GM21390 (cell line): ENCODE measurements around the gene PSMD8.
"Not testable (repeated sequence)": the region's sequence is repeated elsewhere in the genome, so short reads cannot be mapped to it uniquely, and the experiment has no call there.

Experiments used
- ATAC-seq: cut with Tn5 transposase; IDR thresholded peaks from one replicate; pipeline ENCODE4 v1.9.1; 2021; ENCODE audit not compliant: unreplicated experiment

The PSMD8 gene

DNA sequence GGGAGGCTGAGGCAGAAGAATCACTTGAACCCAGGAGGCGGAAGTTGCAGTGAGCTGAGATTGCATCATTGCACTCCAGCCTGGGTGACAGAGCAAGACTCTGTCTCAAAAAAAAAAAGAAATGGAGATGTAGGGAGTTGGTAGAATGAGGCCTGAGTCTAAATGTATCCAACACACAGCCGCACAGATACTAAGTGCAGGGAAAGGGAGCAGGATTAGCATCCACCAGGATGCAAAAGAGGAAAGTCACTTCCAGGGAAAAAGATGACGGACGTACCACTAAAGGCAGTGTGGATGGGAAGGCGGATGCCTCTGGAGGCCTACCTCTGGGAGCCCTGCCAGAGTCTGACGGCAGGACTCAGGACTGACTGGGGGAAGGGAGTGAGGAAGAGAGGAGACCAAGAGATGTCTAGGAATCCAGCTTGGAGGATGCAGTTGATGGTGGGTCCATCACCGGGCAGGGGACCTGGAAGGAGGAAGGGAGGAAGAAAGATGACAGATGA lies 35.3 kb downstream of the PSMD8 start:
- ATAC-seq = no peak

DNA sequence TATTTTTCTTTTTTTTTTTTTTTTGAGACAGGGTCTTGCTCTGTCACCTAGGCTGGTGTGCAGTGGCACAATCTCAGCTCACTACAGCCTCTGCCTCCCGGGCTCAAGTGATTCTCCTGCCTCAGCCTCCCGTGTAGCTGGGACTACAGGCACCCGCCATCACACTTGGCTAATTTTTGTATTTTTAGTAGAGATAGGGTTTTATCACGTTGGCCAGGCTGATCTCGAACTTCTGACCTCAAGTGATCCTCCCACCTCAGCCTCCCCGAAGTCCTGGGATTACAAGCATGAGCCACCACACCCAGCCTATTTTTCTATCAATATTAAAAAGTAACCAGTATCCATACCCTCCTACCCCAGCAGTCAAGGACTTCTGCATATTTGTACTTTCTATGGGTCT lies 36.0 kb downstream of the PSMD8 start:
- ATAC-seq = not testable (repeated sequence)

DNA sequence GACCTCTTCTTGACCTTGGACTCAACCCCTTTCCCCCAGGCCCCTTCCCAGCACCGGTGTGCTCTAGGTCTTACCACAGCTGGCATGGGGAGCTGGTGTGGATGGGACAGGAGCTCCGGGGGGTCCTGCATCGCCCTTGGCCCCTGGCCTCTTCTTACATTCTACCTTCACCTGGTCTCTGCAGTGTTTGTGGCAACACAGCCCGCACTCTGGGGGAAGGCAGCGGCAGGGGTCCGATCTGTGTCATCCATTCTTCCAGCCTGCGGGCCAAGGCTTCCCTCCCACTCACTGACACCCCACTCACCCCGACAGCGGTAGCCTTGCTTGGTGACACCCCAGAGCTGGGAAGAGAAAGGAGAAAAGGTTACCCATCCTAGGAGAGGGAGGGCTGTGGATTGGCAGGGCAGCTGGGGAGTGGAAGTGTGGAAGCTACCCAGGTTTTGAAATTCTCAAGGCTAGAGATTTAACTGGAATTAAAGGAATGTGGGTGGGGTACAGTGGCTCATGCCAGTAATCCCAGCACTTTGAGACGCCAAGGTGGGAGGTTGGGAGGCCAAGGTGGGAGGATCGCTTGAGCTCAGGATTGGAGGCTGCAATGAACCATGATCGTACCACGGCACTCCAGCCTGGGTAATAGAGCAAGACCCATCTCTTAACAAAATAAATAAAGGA lies 36.8 kb downstream of the PSMD8 start:
- no peak for ATAC-seq

DNA sequence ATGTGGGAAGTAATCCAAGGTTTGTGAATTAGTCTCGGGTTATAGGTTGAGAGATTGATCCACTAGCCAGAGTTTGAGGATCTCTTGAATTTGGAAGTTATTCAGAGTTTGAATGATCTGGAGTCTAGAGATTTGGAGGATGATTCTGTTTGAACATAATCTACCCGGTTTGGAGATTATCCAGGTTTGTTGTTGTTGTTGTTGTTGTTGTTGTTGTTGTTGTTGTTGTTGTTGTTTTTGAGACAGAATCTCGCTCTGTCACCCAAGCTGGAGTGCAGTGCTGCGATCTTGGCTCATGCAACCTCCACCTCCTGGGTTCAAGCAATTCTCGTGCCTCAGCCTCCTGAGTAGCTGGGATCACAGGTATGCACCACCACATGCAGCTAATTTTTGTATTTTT lies 37.5 kb downstream of the PSMD8 start:
- ATAC-seq = not testable (repeated sequence)

DNA sequence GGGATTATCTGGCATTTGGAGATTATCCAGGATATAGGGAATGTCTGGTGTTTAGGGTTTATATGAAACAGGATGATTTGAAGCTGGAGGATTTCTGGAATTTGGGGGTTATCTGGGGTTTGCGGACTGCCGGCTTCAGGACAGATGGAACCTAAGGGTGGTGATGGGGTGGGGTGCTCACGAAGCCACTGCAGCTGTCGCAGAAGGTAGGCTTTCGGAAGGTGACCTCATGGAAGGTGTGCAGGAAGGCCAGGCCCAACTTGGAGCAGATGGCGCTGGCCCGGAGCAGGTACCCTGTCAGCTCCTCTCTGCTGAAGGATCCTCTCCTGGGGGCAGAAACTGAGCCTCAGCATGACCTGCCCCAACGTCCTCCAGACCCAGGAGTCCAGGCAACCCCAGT lies 38.1 kb downstream of the PSMD8 start:
- ATAC-seq = no peak

DNA sequence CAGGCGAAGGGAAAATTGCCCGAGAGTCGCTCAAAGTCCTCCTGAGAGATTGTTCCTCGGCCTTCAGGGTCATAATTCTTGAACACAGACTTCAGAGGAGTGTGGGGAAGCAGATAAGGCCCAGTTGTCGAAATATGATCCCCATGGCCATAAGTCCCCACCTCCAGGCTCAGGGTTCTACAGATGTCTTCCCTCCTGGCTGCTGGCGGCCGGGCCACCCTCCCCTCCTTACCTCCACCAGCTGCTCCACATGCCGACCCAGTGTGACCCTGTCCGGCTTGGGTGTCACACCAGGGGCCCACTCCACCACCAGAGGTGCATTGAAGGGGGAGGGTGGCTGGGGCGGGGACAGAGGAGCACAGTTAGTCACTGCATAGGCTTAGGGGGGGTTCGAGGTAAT lies 38.6 kb downstream of the PSMD8 start:
- no peak for ATAC-seq

DNA sequence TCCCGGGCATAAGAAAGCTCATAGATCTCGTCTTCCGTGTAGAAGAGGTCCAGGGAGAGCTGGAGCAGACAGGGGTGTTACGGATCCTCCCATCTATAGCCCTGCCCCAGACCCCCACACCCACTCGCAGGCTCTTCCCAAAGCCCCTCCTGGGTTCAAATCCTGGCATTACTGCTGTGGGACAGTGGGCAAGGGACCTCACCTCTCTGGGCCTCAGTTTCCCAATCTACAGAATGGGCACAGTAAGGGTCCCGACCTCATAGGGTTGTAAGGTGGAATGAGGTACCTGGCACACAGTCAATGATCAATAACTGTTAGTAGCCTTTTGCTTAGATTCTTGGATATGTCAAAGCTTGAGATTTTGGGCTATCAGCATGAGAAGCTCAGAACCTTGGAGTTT lies 39.0 kb downstream of the PSMD8 start:
- no peak for ATAC-seq

DNA sequence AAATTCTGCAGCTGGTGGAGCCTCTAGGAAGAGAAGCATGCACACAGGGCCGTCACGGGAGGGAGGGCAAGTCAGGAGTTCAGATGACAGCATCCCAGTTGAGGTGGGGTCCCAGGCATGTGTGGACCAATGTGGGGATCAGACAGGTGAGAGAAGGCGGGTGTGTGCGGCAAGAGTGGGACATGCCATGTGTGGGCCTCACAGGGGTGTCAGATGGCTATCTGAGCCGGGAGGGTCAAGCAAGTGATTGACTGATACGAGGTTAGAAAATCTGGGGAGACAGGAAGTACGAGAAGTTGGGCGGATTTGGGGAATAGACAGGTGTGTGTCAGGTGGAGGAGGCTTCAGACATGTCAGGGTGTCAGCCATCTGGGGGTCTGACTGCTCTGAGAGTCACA lies 42.8 kb downstream of the PSMD8 start:
- no peak for ATAC-seq

DNA sequence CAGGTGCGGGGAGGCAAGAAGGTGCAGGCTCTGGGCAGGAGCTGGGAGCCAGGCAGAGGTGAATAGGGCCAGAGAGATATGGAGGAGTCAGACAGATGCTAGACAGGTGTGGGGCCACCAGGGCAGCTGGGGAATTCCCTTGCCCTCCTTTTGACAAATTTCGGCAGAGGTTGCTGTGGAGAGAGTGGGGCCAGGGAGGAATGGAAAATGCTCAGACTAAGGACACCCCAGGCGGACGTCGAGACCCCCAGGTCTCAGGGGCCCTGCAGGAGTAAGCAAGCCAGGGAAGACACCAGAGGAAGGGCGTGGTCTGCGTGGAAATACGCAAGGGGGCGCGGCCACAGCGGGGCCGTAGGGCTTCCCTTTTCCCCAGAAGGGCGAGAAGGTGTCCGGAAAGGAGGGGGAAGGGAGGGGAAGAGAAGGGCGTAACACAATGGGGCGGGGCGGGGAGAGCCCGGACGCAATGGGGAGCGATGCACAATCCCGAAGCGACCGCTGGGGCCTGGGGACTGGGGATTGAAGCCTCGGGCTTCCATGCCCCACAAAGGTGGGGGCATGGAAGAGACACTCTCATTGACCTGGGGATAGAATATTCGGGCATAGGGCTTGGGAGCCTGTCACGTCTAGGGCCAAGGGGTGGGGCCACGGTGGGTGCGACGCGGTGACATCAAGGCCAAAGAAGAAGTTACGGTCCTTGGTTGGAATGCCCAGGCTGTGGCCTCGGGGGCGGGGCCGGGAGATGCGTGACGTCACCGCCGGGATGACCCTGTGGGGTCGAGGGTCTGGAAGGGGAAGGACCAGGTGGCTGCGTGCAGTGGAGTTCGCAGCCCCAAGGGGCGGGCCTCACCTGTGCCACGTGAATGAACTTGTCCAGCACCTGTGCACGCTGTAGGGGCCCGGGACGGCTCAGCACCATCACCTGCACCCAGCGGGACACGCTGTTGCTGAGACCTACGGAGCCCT lies 43.5 kb downstream of the PSMD8 start:
- no peak for ATAC-seq

DNA sequence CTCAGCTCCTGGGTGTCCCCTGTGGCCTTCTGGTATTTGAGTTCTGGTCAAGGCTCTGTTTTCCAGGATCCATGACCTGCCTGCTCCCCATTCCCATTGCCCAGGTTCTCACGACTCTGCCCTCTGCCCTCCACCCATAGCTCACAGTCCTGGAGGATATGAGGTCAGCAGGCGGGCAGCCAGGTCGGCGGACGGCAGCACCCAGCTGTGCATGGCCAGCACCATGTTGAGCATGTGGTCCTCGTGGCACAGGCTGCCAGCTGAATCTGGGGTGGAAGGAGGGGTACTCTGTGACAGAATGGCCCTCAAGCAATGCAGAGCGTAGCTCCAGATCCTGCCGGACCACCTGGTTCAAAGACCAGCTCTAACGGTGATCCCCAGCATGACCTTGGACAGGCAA lies 46.6 kb downstream of the PSMD8 start:
- ATAC-seq = no peak

DNA sequence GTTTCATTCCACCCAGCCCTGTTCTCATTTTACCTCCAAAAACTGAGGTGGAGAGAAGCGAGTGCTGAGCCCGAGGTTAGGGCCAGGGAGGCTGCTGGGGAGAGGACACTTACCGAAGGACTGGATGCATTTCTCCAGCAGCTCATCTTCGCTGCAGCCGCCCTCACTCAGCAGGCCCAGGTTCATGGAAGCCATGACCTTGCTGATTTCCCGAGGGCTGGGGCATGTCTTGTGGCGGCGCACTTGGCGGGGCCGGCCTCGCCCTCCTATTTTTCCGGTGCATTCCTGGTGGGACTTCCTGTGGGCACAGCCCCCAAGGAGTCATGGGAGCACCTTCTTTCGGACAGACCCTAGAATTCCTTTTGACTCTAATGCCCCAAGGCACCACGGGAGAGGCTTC lies 47.5 kb downstream of the PSMD8 start:
- ATAC-seq = no peak

DNA sequence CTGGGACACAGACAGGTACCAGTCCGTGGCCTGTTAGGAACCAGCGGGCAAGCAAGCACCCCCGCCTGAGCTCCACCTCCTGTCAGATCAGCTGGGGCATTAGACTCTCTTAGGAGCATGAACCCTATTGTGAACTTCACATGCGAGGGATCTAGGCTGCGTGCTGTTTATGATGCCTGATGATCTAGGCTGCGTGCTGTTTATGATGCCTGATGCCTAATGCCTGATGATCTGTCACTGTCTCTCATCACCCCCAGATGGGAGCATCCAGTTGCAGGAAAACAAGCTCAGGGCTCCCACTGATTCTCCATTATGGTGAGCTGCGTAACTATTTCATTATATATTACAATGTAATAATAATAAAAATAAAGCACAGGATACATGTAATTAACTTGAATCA lies 48.1 kb downstream of the PSMD8 start:
- ATAC-seq = no peak

DNA sequence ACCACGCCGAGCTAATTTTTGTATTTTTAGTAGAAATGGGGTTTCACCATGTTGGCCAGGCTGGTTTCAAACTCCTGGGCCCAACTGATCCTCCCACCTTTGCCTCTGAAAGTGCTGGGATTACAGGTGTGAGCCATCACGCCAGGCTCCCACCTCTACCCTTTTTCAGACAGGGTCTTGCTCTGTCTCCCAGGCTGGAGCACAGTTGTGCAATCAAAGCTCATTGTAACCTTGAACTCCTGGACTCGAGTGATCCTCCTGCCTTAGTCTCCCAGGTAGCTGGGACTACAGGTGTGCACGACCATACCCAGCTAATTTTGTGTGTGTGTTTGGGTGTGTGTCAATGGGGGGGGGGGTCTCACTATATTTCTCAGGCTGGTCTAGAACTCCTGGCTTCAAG lies 49.9 kb downstream of the PSMD8 start:
- no peak for ATAC-seq

DNA sequence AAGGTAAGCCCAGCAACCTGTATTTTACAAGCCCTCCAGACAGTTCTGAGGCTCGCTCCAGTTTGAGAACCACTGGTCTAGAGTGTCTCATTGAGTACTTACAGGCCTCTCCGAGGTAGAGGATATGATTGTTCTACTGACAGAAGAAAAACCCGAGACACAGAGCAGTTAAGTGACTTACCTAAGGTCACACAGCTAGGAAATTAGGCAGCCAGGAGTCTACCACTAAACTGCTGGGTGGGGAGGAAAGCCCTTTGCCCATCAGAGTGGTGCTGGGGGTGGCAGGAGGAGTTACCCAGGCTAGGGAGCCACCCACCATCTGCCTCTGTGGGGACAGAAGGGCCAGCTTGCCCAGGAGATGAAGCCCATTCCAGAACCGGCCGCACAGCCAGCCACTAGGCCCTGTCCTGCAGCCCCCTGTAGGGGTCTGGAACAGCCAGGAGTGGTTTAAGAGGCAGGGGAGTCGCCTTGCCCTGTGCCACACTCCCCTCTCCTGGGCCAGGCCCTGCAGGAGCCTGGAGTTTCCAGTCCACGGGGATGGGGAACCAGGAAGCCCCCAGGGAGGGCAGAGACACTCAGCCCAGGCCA lies 50.9 kb downstream of the PSMD8 start:
- ATAC-seq = no peak

DNA sequence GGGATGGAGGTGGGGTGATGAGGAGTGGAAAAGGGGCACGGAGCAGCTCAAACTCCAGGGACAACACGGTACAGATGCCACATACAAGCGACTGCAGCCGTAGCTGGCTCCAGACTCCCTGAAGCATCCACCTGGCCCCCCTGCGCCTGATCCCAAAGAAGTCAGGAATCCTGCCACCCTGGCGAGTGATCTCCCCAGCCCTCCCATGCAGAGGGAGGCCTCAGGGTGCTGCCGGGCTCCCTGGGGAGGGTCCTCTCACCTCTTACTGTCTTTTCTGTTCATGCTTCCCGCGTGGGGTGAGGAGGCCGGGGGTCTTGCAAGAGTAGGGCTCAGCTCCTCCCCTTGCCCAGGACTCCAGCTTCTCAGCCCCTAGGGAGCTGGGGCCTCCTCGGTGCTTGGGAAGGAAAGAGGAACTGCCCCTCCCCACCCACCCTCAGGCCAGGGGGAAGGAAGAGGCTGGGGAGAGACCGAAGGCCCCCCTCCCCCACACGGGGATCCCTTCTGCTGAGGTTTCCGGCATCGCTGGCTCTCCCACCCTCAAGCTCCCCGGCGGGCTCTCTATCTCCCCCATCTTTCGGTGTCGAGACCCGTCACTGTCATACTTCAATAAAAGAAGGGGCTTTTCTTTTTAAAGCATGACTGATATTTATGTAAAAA lies 51.6 kb downstream of the PSMD8 start, which contains the start of gene RASGRP4:
Gene RASGRP4 (minus strand): TSS at position 410 of the 657 bp plus-strand sequence. CDS start 128 bp downstream, at position 282.
- ATAC-seq = no peak

DNA sequence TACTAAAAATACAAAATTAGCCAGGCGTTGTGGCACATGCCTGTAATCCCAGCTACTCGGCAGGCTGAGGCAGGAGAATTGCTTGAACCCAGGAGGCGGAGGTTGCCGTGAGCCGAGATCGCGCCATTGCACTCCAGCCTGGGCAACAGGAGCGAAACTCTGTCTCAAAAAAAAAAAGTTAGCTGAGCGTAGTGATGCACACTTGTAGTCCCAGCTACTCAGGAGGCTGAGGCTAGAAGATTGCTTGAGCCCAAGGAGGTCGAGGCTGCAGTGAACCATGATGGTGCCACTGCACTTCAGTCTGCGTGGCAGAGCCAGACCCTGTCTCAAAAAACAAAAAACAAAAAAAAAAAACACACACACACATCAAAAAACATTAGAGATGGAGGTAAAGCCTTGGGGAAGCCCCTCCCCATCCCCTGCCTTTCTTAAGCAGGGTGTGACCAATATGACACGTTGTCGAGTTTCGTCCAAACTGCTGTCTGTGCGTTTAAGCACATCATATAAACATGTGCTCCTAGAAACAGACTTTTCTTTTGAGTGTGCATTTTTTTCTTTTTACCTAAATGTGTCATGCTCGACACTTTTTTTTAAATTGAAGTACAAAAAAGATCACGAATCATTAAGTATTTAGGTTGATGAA lies 52.8 kb downstream of the PSMD8 start:
- not testable (repeated sequence) for ATAC-seq

DNA sequence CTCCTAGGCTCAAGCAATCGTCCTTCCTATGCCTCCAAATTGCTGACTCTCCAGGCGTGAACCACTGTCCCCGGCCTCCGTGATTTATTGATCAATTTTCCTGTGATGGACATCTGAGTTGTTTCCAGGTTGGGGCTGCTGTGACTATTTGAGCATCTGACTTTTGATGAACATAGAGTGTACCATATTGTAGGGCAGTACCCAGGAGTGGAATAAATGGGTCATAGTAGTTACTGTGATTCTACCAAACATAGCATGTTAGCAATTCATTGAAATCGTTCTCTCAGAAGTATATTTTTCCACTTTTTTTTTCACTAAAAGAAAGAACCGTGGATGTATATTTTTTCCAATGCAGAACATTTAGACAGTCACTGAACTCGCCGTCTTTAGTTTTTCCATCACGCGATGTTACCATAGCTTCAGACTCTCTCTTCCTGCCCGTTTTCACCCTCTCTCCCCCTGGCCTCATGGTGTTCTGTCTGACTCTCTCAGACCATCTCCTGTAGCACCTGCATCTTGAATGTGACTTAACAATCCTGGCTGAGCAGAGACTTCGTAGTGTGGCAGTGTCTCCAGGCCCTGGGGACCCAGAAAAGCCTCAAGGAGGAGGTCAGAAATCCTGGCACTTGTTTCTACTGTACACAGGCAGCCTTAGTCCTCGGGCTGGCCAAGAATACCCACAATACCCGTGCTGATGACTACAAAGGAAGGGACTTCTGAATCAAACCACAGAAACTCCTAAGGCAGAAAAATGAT lies 54.9 kb downstream of the PSMD8 start:
- ATAC-seq = no peak

DNA sequence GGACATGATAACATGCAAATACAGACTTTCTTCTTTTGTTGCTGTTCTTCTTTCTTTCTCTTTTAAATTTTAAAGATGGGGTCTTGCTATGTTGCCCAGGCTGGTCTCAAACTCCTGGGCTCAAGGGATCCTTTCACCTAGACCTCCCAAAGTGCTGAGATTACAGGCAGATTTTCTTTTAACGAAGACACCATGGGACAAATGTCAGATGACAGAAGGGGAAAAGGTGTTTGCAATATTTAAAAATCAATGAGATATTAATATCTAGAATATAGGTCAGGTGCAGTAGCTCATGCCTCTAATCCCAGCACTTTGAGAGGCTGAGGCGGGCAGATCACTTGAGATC lies 55.4 kb downstream of the PSMD8 start:
- ATAC-seq = no peak

DNA sequence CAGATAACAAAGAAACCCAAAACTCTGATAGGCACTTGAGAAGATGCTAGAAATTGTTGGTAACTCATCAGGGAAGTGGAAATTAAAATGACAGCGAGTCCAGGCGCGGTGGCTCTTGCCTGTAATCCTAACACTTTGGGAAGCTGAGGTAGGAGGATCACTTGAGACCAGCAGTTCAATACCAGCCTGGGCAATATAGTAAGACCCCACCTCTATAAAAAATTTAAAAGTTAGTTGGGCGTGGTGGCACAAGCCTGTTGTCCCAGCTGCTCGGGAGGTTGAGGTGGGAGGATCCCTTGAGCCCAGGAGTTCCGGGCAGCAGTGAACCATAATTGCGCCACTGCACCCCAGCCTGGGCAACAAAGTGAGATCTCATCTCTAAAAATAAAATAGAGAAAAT lies 56.6 kb downstream of the PSMD8 start:
- ATAC-seq = no peak

DNA sequence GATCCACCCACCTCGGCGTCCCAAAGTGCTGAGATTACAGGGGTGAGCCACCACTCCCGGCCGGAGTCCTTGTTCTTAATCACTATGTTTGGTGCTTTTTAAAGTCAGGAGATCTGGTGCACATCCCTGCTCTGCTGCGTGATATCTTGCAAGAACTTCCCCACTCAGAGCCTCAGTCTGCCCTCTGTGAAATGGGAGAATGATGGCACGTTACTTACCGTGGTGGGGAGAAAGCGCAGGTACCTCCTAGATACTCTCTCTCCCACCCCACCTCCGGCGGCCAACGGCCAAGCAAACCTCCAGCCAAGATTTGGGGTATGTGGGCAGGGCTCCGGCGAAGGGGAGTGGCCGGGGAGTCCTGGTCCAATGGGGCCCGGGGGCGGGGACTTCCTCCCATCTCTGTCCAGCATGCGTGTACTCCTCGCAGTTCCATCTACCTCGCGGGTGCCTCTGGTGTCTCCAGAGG lies 58.9 kb downstream of the PSMD8 start, which contains the start of gene RYR1:
Gene RYR1 (plus strand): TSS at position 424 of the 466 bp plus-strand sequence. CDS start 139 bp downstream, outside the sequence.
- ATAC-seq = no peak
